EL (cell line): Measurements from ENCODE around the gene MLPH.

Experiments used
- DNase-seq: peaks from one replicate; pipeline ENCODE4 v3.0.0-alpha.2; 2016

Gene MLPH

GRCh38 chr2:237571551-237571950 is 84.5 kb downstream of the MLPH start:
- DNase-seq = no peak

GRCh38 chr2:237572021-237572741 is 85.1 kb downstream of the MLPH start:
- DNase-seq = peak; percentile 87

- DNase-seq = no peak
Measured at GRCh38 chr2:237572742-237573101, 85.7 kb downstream of the MLPH start.

- no peak for DNase-seq
Measured at GRCh38 chr2:237573721-237574415, 86.8 kb downstream of the MLPH start.

GRCh38 chr2:237574467-237574866 is 87.4 kb downstream of the MLPH start:
- no peak for DNase-seq

GRCh38 chr2:237574894-237575868 is 88.1 kb downstream of the MLPH start:
- DNase-seq = no peak

- DNase-seq = no peak
Measured at GRCh38 chr2:237575869-237576862, 89.1 kb downstream of the MLPH start.

GRCh38 chr2:237576974-237577373 is 89.9 kb downstream of the MLPH start:
- DNase-seq = no peak

GRCh38 chr2:237577458-237577857 is 90.4 kb downstream of the MLPH start:
- DNase-seq = no peak

GRCh38 chr2:237577956-237578870 is 91.2 kb downstream of the MLPH start:
- DNase-seq = no peak

GRCh38 chr2:237581326-237581725 is 94.3 kb downstream of the MLPH start:
- DNase-seq = no peak

- DNase-seq = peak; percentile 58
Measured at GRCh38 chr2:237581751-237582746, 95.0 kb downstream of the MLPH start.

- DNase-seq = no peak
Measured at GRCh38 chr2:237583385-237584295, 96.6 kb downstream of the MLPH start.

- DNase-seq = no peak
Measured at GRCh38 chr2:237585590-237586221, 98.7 kb downstream of the MLPH start.

- no peak for DNase-seq
Measured at GRCh38 chr2:237588044-237588696, 101.1 kb downstream of the MLPH start.

GRCh38 chr2:237590272-237591140 is 103.5 kb downstream of the MLPH start, which contains the start of gene RAB17:
Gene RAB17 (minus strand): TSS chr2:237590734. CDS start chr2:237586154, 4,580 bp downstream.
- peak; percentile 33 for DNase-seq
